BLaER1 treated with 17β-estradiol and CSF1 and Interleukin-3, amounts not matched to agents 10 nM and 100 nM (cell line): Measurements from ENCODE around the gene RUBCNL.

Source experiments
- H3K27ac ChIP-seq, 11 experiments: shearing (Covaris generic); formaldehyde crosslinking; 2 replicates each; pipeline ENCODE4 v1.8.1; 2022
- H3K27me3 ChIP-seq, 11 experiments: shearing (Covaris generic); formaldehyde crosslinking; 2 replicates each; pipeline ENCODE4 v1.8.1; 2022
- H3K36me3 ChIP-seq, 11 experiments: shearing (Covaris generic); formaldehyde crosslinking; 2 replicates each; pipeline ENCODE4 v1.8.1; 2022
- H3K4me1 ChIP-seq, 10 experiments: shearing (Covaris generic); formaldehyde crosslinking; 2 replicates each; pipeline ENCODE4 v1.8.1; 2022
- H3K4me2 ChIP-seq, 11 experiments: shearing (Covaris generic); formaldehyde crosslinking; 2 replicates each; pipeline ENCODE4 v1.8.1; 2022
- H3K4me3 ChIP-seq, 10 experiments: shearing (Covaris generic); formaldehyde crosslinking; 2 replicates each; pipeline ENCODE4 v1.8.1; 2022
- H3K9ac ChIP-seq, 11 experiments: shearing (Covaris generic); formaldehyde crosslinking; 2 replicates each; pipeline ENCODE4 v1.8.1; 2022
- H3K9me3 ChIP-seq, 11 experiments: shearing (Covaris generic); formaldehyde crosslinking; replicated peaks in 1 of 11; 2 replicates each; pipeline ENCODE4 v1.8.1; 2022
- H4K20me1 ChIP-seq, 11 experiments: shearing (Covaris generic); formaldehyde crosslinking; 2 replicates each; pipeline ENCODE4 v1.8.1; 2022
- Cebpa-rat ChIP-seq, 11 experiments: shearing (Covaris generic); IDR thresholded peaks; 2 replicates each; pipeline ENCODE4 v1.8.1; 2022

Gene RUBCNL

GRCh38 chr13:46352805-46353204 is 34.2 kb downstream of the RUBCNL start:
- Histone ChIP-seq H3K4me3 (no peak overlapping the region), H3K9me3 (peaks cover 0 to 16% (median 0%) of the 10 kb centered on the region in 11 experiments; a peak in 5 of 22 replicates), H4K20me1 (no peaks in the 10 kb centered on the region), H3K4me1 (peaks cover 0 to 50% (median 19%) of the 10 kb centered on the region in 10 experiments; a peak in 16 of 20 replicates), H3K36me3 (no peaks in the 10 kb centered on the region), H3K27me3 (no peaks in the 10 kb centered on the region), H3K27ac (peak overlapping the region in 3 of 11 experiments; percentile 11 to 91 (median 72); a peak in 3 of 22 replicates), H3K4me2 (peak overlapping the region in 3 of 11 experiments; percentile 54 to 86 (median 78); a peak in 5 of 22 replicates), H3K9ac (no peak overlapping the region)
- TF ChIP-seq Cebpa-rat (IDR thresholded peaks at IDR 0.05): no peak

- no peaks in the 10 kb centered on the region for H3K27me3 ChIP-seq
- H3K4me1 ChIP-seq: peaks cover 5 to 43% (median 12%) of the 10 kb centered on the region in 10 experiments; a peak in 18 of 20 replicates
- peaks cover 0 to 16% (median 0%) of the 10 kb centered on the region in 11 experiments; a peak in 6 of 22 replicates for H3K9me3 ChIP-seq
- no peak overlapping the region for H3K9ac ChIP-seq
- TF ChIP-seq Cebpa-rat (IDR thresholded peaks at IDR 0.05): no peak
- H3K4me2 ChIP-seq: peak overlapping the region in 3 of 11 experiments; percentile 2 to 24 (median 10); a peak in 2 of 22 replicates
- H3K27ac ChIP-seq: no peak overlapping the region
- H3K4me3 ChIP-seq: no peak overlapping the region
- no peaks in the 10 kb centered on the region for H4K20me1 ChIP-seq
- no peaks in the 10 kb centered on the region for H3K36me3 ChIP-seq
Observed at GRCh38 chr13:46350003-46350402, 37.0 kb downstream of the RUBCNL start.

GRCh38 chr13:46348961-46349360 is 38.1 kb downstream of the RUBCNL start:
- Histone ChIP-seq H3K4me2 (no peak overlapping the region), H3K36me3 (no peaks in the 10 kb centered on the region), H3K4me3 (no peak overlapping the region), H4K20me1 (no peaks in the 10 kb centered on the region), H3K4me1 (peaks cover under 1 to 35% (median 6%) of the 10 kb centered on the region in 10 experiments; a peak in 15 of 20 replicates), H3K27me3 (no peaks in the 10 kb centered on the region), H3K9ac (no peak overlapping the region), H3K27ac (no peak overlapping the region), H3K9me3 (peaks cover 0 to 11% (median 0%) of the 10 kb centered on the region in 11 experiments; a peak in 3 of 22 replicates)
- TF ChIP-seq Cebpa-rat (IDR thresholded peaks at IDR 0.05): no peak

GRCh38 chr13:46347277-46347676 is 39.8 kb downstream of the RUBCNL start:
- no peak overlapping the region for H3K27ac ChIP-seq
- peaks cover 0 to 11% (median 0%) of the 10 kb centered on the region in 11 experiments; a peak in 2 of 22 replicates for H3K9me3 ChIP-seq
- H4K20me1 ChIP-seq: no peaks in the 10 kb centered on the region
- H3K4me2 ChIP-seq: no peak overlapping the region
- TF ChIP-seq Cebpa-rat (IDR thresholded peaks at IDR 0.05): no peak
- no peak overlapping the region for H3K4me3 ChIP-seq
- H3K9ac ChIP-seq: no peak overlapping the region
- H3K4me1 ChIP-seq: peaks cover 0 to 22% (median 6%) of the 10 kb centered on the region in 10 experiments; a peak in 12 of 20 replicates
- H3K36me3 ChIP-seq: no peaks in the 10 kb centered on the region
- no peaks in the 10 kb centered on the region for H3K27me3 ChIP-seq

GRCh38 chr13:46345866-46346265 is 41.2 kb downstream of the RUBCNL start:
- peaks cover 0 to 11% (median 0%) of the 10 kb centered on the region in 11 experiments; a peak in 2 of 22 replicates for H3K9me3 ChIP-seq
- H3K27ac ChIP-seq: no peak overlapping the region
- H4K20me1 ChIP-seq: no peaks in the 10 kb centered on the region
- H3K4me3 ChIP-seq: no peak overlapping the region
- no peaks in the 10 kb centered on the region for H3K36me3 ChIP-seq
- TF ChIP-seq Cebpa-rat (IDR thresholded peaks at IDR 0.05): no peak
- peaks cover 10 to 32% (median 19%) of the 10 kb centered on the region in 10 experiments for H3K4me1 ChIP-seq
- peak overlapping the region in 1 of 11 experiments; percentile 11; a peak in 2 of 22 replicates for H3K4me2 ChIP-seq
- H3K27me3 ChIP-seq: no peaks in the 10 kb centered on the region
- no peak overlapping the region for H3K9ac ChIP-seq

GRCh38 chr13:46345398-46345797 is 41.7 kb downstream of the RUBCNL start:
- peaks cover 15 to 37% (median 24%) of the 10 kb centered on the region in 10 experiments for H3K4me1 ChIP-seq
- H4K20me1 ChIP-seq: no peaks in the 10 kb centered on the region
- no peak overlapping the region for H3K9ac ChIP-seq
- no peak for TF ChIP-seq Cebpa-rat (IDR thresholded peaks at IDR 0.05)
- H3K27ac ChIP-seq: no peak overlapping the region
- no peaks in the 10 kb centered on the region for H3K27me3 ChIP-seq
- peak overlapping the region in 6 of 11 experiments; percentile 1 to 41 (median 18); a peak in 6 of 22 replicates for H3K4me2 ChIP-seq
- H3K36me3 ChIP-seq: no peaks in the 10 kb centered on the region
- H3K9me3 ChIP-seq: peaks cover 0 to 11% (median 0%) of the 10 kb centered on the region in 11 experiments; a peak in 2 of 22 replicates
- no peak overlapping the region for H3K4me3 ChIP-seq

- Histone ChIP-seq H3K9ac (no peak overlapping the region), H3K4me2 (no peak overlapping the region)
- no peak for TF ChIP-seq Cebpa-rat (IDR thresholded peaks at IDR 0.05)
Observed at GRCh38 chr13:46343279-46343994, 43.6 kb downstream of the RUBCNL start.

GRCh38 chr13:46342538-46342937 is 44.5 kb downstream of the RUBCNL start:
- H3K36me3 ChIP-seq: no peaks in the 10 kb centered on the region
- TF ChIP-seq Cebpa-rat (IDR thresholded peaks at IDR 0.05): no peak

More at GRCh38 chr13:46343279-46343994, 43.6 kb downstream of the RUBCNL start:
- Histone ChIP-seq H3K27ac (no peak overlapping the region), H3K9me3 (peaks cover 0 to 11% (median 0%) of the 10 kb centered on the region in 11 experiments; a peak in 2 of 22 replicates), H3K4me1 (peaks cover 34 to 50% (median 42%) of the 10 kb centered on the region in 10 experiments), H3K36me3 (no peaks in the 10 kb centered on the region), H4K20me1 (no peaks in the 10 kb centered on the region), H3K4me3 (no peak overlapping the region), H3K27me3 (no peaks in the 10 kb centered on the region)

GRCh38 chr13:46341112-46341711 is 45.8 kb downstream of the RUBCNL start:
- no peaks in the 10 kb centered on the region for H4K20me1 ChIP-seq
- H3K27me3 ChIP-seq: no peaks in the 10 kb centered on the region
- H3K4me3 ChIP-seq: peak overlapping the region in 2 of 10 experiments; percentile 27; a peak in 4 of 20 replicates
- peak overlapping the region in 5 of 11 experiments; percentile 13 to 70 (median 55); a peak in 9 of 22 replicates for H3K9ac ChIP-seq
- TF ChIP-seq Cebpa-rat (IDR thresholded peaks at IDR 0.05): peak in 1 of 11 experiments; percentile 42; a peak in 1 of 22 replicates
- no peaks in the 10 kb centered on the region for H3K36me3 ChIP-seq
- peak overlapping the region; percentile 68 to 95 (median 75) for H3K4me2 ChIP-seq
- H3K27ac ChIP-seq: peak overlapping the region; percentile 47 to 93 (median 55)
- H3K4me1 ChIP-seq: peaks cover 40 to 63% (median 48%) of the 10 kb centered on the region in 10 experiments
- peaks cover 6 to 26% (median 8%) of the 10 kb centered on the region in 11 experiments; a peak in 18 of 22 replicates for H3K9me3 ChIP-seq

More at GRCh38 chr13:46342538-46342937, 44.5 kb downstream of the RUBCNL start:
- no peak overlapping the region for H3K4me3 ChIP-seq
- H3K27ac ChIP-seq: peak overlapping the region in 2 of 11 experiments; percentile 69 to 87; a peak in 2 of 22 replicates
- peaks cover 0 to 15% (median 0%) of the 10 kb centered on the region in 11 experiments; a peak in 3 of 22 replicates for H3K9me3 ChIP-seq
- no peaks in the 10 kb centered on the region for H4K20me1 ChIP-seq
- no peak overlapping the region for H3K9ac ChIP-seq
- H3K27me3 ChIP-seq: no peaks in the 10 kb centered on the region
- peak overlapping the region in 2 of 11 experiments; percentile 92 to 95; a peak in 3 of 22 replicates for H3K4me2 ChIP-seq
- H3K4me1 ChIP-seq: peaks cover 40 to 59% (median 48%) of the 10 kb centered on the region in 10 experiments
